GM19328 (cell line): ENCODE results near the gene METRNL.
"Not testable (repeated sequence)": the region's sequence is repeated elsewhere in the genome, so short reads cannot be mapped to it uniquely, and the experiment has no call there.

Experiments used
- ATAC-seq: cut with Tn5 transposase; IDR thresholded peaks from one replicate; pipeline ENCODE4 v1.9.1; 2021; ENCODE audit warnings: mild to moderate bottlenecking, moderate library complexity; ENCODE audit not compliant: unreplicated experiment

Gene METRNL

GRCh38 chr17:83133302-83134121 is 54.1 kb downstream of the METRNL start:
- ATAC-seq, result no peak

GRCh38 chr17:83134456-83134855 is 55.0 kb downstream of the METRNL start:
- ATAC-seq, result not testable (repeated sequence)

DNA sequence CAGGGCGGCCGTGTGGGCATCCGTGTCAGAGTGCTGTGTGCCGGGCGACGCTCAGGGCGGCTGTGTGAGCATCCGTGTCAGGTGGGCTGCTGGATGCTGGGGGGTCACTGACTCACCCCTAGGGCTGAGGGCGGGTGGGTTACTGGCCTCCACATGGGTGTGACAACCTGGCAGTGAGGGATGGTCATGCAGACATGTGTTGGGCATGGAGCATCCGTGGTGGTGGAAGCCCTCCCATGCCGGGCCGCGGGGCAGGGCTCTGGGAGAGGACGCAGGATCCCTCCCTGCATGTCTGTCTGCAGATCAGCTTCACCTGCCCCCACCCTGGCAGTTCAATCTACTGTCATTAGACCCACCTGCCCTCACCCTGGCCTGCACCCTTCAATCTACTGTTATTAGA is 56.3 kb downstream of the METRNL start:
- no peak for ATAC-seq

- ATAC-seq, result no peak
Measured at GRCh38 chr17:83136156-83136555, 56.7 kb downstream of the METRNL start.

GRCh38 chr17:83136931-83137330 is 57.5 kb downstream of the METRNL start:
- no peak for ATAC-seq

- no peak for ATAC-seq
Measured at GRCh38 chr17:83137523-83137922, 58.1 kb downstream of the METRNL start.

- no peak for ATAC-seq
Measured at GRCh38 chr17:83138820-83139219, 59.4 kb downstream of the METRNL start.

DNA sequence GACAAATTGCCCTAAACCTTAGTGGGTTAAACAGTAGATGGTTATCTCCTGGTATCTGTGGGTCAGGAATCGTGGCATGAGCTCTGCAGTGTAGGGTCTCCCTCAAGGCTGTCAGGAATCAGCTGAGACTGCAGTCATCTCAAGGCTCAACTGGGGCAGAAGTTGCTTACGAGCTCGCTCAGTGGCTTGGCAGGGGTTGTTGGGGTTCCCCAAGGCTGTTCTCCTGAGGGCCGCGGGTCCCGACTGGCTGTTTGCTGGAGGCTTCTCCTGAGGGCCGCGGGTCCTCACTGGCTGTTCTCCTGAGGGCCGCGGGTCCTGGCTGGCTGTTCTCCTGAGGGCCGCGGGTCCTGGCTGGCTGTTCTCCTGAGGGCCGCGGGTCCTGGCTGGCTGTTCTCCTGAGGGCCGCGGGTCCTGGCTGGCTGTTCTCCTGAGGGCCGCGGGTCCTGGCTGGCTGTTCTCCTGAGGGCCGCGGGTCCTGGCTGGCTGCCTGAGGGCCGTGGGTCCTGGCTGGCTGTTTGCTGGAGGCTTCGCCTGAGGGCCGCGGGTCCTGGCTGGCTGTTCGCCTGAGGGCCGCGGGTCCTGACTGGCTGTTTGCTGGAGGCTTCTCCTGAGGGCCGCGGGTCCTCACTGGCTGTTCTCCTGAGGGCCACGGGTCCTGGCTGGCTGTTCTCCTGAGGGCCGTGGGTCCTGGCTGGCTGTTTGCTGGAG is 60.3 kb downstream of the METRNL start:
- not testable (repeated sequence) for ATAC-seq

DNA sequence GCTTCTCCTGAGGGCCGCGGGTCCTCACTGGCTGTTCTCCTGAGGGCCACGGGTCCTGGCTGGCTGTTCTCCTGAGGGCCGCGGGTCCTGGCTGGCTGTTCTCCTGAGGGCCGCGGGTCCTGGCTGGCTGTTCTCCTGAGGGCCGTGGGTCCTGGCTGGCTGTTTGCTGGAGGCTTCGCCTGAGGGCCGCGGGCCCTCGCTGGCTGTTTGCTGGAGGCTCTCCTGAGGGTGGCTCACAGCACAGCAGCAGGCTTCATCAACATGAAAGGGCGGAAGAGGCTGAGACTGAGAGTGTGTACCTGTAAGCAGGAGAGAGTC is 60.8 kb downstream of the METRNL start:
- ATAC-seq, result not testable (repeated sequence)

DNA sequence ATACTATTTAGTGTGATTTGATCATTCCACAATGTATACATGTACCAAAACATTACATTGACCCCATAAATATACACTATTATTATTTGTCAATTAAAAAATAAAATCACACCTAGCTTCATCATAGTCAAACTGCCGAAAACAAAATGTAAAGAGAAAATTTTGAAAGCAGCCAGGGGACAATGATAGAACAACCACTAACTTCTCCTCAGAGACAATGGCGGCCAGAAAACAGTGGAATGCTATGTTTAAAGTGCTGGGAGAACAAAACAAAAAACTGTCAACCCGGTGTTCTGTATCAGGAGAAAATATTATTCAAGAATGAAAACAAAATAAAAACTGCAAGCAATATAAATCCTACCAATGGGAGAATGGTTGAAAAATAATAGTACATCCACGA is 63.2 kb downstream of the METRNL start:
- no peak for ATAC-seq

- no peak for ATAC-seq
Measured at GRCh38 chr17:83143817-83144231, 64.4 kb downstream of the METRNL start.
